Islet of Langerhans (tissue), 1 donor: ENCODE data around the gene TMEM161A.
"Not testable (repeated sequence)": the region's sequence is repeated elsewhere in the genome, so short reads cannot be mapped to it uniquely, and the experiment has no call there.

Source experiments
- FAIRE-seq: peaks from one replicate; lab custom pipeline; 2011; peaks lifted over from hg19 to GRCh38; lab: Jason Lieb, UNC

Gene TMEM161A

GRCh38 chr19:19121371-19121770 lies 16.9 kb downstream of the TMEM161A start:
- no peak for FAIRE-seq

- no peak for FAIRE-seq
Observed at GRCh38 chr19:19120308-19121231, 17.7 kb downstream of the TMEM161A start.

GRCh38 chr19:19119325-19120237 lies 18.7 kb downstream of the TMEM161A start:
- FAIRE-seq = no peak

GRCh38 chr19:19115954-19116353 lies 22.3 kb downstream of the TMEM161A start:
- no peak for FAIRE-seq

- FAIRE-seq = no peak
Observed at GRCh38 chr19:19113040-19113626, 25.1 kb downstream of the TMEM161A start.

- no peak for FAIRE-seq
Observed at GRCh38 chr19:19111967-19112580, 26.2 kb downstream of the TMEM161A start.

GRCh38 chr19:19111136-19111835 lies 27.0 kb downstream of the TMEM161A start:
- no peak for FAIRE-seq

GRCh38 chr19:19110410-19111135 lies 27.7 kb downstream of the TMEM161A start:
- no peak for FAIRE-seq

GRCh38 chr19:19109601-19110000 lies 28.7 kb downstream of the TMEM161A start:
- FAIRE-seq = no peak

- no peak for FAIRE-seq
Observed at GRCh38 chr19:19107654-19108053, 30.6 kb downstream of the TMEM161A start.

GRCh38 chr19:19106938-19107337 lies 31.3 kb downstream of the TMEM161A start:
- not testable (repeated sequence) for FAIRE-seq

- no peak for FAIRE-seq
Observed at GRCh38 chr19:19106056-19106551, 32.2 kb downstream of the TMEM161A start.

GRCh38 chr19:19105365-19106055 lies 32.8 kb downstream of the TMEM161A start:
- FAIRE-seq = no peak

- no peak for FAIRE-seq
Observed at GRCh38 chr19:19103167-19103566, 35.1 kb downstream of the TMEM161A start.

GRCh38 chr19:19102566-19102965 lies 35.7 kb downstream of the TMEM161A start:
- not testable (repeated sequence) for FAIRE-seq

GRCh38 chr19:19101540-19101939 lies 36.7 kb downstream of the TMEM161A start:
- no peak for FAIRE-seq

GRCh38 chr19:19098703-19099632 lies 39.3 kb downstream of the TMEM161A start:
- FAIRE-seq = no peak

GRCh38 chr19:19098084-19098702 lies 40.1 kb downstream of the TMEM161A start:
- no peak for FAIRE-seq
